ENCODE measurements around the gene ZFAND3.

- TF ChIP-seq TARDBP (IDR thresholded peaks at IDR 0.05) (no peak), ELF4 (IDR thresholded peaks at IDR 0.05) (no peak), SP1 (IDR thresholded peaks at IDR 0.05) (no peak), BHLHE40 (IDR thresholded peaks at IDR 0.05; ENCODE audit: borderline replicate concordance) (no peak), HDGF (IDR thresholded peaks at IDR 0.05; ENCODE audit: borderline replicate concordance) (no peak), FOXM1 (IDR thresholded peaks at IDR 0.05; ENCODE audit: borderline replicate concordance) (no peak), ARNT (IDR thresholded peaks at IDR 0.05) (no peak), NFRKB (IDR thresholded peaks at IDR 0.05) (no peak), FOXK2 (IDR thresholded peaks at IDR 0.05) (no peak), ZNF384 (IDR thresholded peaks at IDR 0.05) (no peak)
- TF ChIP-seq, protein P1, sequence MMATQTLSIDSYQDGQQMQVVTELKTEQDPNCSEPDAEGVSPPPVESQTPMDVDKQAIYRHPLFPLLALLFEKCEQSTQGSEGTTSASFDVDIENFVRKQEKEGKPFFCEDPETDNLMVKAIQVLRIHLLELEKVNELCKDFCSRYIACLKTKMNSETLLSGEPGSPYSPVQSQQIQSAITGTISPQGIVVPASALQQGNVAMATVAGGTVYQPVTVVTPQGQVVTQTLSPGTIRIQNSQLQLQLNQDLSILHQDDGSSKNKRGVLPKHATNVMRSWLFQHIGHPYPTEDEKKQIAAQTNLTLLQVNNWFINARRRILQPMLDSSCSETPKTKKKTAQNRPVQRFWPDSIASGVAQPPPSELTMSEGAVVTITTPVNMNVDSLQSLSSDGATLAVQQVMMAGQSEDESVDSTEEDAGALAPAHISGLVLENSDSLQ (IDR thresholded peaks at IDR 0.05): no peak
These were observed 27.0 kb upstream of the ZFAND3 start for GRCh38 chr6:37792457-37793033.
